Cardiac septum (tissue), 1 donor: ENCODE measurements around the gene CAP2. TPM values are rescaled to one million over a fixed set of nuclear protein-coding genes. Genes with fewer than 3 reads are reported as not detected.
"Not testable (repeated sequence)": the region's sequence is repeated elsewhere in the genome, so short reads cannot be mapped to it uniquely, and the experiment has no call there.

Experiments
- DNase-seq: peaks from one replicate; pipeline ENCODE4 v3.0.0-alpha.2; 2020; ENCODE audit warnings: low spot score
- intact Hi-C: fragments of 100-400 bp; cut with DNase I; formaldehyde crosslinking; loops from one replicate; pipeline ENCODE4 v1.14.0; 2022
- total RNA-seq: library from RNA; stranded (reverse); fragmentation: NEBNext Ultra II Directional; extraction: Animal tissue kit (Norgen Biotek cat#: 25700); gene quantifications from one replicate; pipeline ENCODE4 v1.2.1, GENCODE V29; 2021
- donor health status: DM: no; HTN: no; CAD: no.

CAP2 gene
- total RNA-seq, 1 donor from 2014 or later = 120 TPM

DNA sequence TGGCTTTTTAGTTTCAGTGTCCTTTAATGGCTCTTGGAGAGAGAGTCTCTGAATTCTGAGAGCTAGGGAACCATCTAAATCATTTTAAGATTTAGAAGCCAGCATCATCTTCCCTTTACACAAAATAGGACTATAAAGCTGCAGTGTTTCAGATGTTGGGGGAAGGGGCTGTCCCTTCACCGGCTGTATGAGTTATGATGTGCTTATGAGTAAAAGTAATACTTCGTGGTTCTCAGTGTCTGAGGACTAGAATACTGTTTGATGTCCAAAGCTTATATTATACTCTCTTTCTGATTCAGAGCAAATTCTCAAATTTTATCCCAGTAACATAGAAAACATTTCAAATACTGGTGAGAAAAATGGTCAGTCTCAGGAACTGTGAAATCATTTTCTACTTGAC, 143.2 kb downstream of the CAP2 start:
- intact Hi-C loops = no loop called here
- DNase-seq = no peak

DNA sequence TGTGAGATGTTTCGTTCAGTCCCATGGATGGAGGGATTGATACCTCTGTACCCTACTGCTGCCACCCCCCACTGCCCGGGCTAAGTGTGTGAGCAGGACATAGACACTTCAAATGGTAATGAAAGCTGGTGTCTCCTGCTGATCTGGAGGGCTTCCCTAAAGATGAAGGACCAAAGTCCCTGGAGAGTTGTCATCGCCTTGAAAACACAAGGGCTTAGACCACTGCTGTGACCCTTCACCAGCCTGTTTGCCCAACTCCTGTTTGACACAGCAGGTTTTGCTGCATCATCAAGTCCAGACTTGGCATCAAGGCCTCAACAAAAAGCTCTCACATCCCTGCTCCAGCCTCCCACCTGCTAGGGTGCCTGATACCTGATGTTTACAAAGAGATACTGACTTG, 148.8 kb downstream of the CAP2 start:
- intact Hi-C loops = no loop called here
- no peak for DNase-seq

DNA sequence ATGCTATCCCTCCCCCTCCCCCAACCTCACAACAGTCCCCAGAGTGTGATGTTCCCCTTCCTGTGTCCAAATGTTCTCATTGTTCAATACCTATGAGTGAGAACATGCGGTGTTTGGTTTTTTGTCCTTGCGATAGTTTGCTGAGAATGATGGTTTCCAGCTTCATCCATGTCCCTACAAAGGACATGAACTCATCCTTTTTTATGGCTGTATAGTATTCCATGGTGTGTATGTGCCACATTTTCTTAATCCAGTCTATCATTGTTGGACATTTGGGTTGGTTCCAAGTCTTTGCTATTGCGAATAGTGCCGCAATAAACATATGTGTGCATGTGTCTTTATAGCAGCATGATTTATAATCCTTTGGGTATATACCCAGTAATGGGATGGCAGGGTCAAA, 152.3 kb downstream of the CAP2 start:
- DNase-seq, intact Hi-C loops: not testable (repeated sequence)

DNA sequence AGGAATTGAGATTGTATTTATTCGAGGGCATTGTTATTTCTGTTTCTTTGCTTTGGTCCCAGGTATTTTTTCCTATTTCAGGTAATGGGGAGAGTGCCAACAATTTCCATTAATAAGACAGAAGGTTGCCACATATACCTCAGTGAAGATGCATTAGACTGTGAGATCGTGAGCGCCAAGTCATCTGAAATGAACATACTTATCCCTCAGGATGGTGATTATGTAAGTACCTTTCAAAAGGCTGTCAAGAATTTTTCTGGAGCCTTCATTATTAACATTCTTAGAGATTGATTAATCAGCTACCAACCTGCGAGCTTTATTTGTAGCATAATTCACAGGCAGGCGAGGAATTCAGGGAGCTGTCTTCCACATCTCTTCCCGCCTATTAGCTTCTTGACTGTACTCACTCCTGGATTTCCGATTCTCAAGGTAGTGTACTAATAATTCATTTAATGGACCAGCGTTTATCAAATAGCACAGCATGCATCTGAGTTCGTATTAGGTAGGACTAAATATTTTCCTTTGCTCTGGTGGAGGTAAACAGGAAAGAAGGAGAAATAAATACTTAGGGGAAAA, 158.1 kb downstream of the CAP2 start:
- DNase-seq = no peak
- intact Hi-C loops = no loop called here

DNA sequence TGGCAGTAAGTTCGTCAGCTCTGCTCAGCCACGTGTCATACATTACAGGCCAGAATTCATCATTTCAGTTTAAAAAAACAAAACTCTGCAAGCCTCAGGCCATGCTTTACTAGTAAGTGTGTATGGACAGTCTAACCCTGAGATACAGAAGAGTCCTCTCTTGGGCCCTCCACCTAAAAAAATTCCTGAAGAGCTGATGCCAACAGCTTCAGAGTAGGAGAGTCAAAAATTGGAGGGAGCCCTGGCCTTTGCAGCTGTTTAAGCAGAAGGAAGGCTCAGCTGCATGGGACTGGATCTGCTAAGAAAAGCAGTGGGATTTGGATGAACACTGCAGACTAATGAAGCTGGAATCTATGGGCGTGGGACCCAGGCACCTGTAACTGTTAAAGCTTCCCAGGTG, 159.5 kb downstream of the CAP2 start:
- intact Hi-C loops = no loop called here
- DNase-seq = no peak

DNA sequence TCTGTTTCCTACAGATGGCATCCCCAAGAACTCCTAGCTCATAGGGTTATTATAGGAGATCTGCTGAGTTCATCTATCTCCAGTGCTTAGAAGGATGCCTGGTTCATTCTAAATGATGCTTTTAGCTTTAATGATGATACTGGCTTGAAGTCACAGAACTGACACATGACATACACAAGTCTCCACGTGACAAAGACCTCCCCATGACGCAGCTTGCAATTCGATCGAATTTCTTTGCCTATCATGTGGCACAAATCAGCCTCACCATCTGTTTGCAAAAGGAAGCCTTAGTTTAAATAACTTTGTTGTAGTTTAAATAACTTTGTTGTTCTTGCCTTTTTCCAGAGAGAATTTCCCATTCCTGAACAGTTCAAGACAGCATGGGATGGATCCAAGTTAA, 162.6 kb downstream of the CAP2 start:
- no peak for DNase-seq
- intact Hi-C loops = no loop called here

DNA sequence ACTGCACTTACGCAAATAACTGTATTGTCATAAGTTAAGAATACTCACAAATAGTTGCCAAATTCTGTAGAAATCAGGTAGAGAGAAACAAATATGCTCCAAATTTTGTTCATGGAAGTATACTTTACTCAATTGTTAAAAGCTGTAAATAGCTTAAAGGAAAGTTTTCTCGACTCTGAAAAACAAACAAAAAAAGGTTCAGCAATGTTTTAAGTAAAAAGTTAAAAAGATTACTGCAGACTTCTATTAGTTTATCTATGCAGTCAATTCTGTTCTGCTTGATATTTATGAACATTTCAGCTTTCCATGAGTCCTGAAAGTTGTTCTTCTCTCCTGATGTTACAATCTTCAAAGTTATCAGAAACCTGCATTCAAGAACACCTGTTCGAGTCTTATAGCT, 169.2 kb downstream of the CAP2 start:
- intact Hi-C loops = no loop called here
- DNase-seq = no peak

DNA sequence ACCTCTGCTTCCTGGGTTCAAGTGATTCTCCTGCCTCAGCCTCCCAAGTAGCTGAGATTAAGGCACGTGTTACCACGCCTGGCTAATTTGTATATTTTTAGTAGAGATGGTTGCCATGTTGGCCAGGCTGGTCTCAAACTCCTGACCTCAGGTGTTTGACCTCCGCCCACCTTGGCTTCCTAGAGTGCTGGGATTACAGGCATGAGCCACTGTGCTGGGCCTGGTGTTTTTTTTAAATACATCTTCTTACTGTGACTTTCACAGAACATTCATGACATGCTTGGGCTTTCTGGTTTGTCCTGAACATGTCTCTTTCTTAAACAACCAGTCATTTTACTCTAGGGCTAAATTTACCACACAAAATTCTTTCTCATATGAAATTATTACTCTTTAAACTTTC, 172.0 kb downstream of the CAP2 start:
- intact Hi-C loops = no loop called here
- no peak for DNase-seq

DNA sequence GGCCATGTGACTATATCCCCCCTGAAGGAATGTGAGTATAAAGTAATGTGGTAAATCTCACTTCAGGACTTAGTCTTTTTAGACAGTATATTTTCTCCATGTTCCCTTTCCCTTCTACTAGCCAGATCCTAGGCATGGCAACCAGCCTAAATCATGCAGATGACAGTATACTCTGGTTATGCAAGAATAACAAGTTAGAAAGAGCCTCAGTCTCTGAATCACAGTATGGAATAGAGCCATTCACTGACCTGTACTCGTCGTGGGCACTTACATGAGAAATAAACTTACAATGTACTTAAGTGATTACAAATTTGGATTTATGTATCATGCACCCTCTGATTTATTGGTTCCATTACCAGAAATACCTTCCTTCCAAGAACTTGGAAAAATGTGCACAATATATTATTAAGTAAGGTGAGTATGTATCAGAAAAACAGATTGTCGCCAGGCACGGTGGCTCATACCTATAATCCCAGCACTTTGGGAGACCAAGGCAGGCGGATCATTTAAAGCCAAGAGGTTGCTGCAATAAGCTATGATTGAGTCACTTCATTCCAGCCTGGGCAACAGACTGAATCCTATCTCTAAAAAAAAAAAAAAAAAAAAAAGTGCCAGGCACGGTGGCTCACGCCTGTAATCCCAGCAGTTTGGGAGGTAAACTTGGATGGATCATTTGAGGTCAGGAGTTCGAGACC, 181.6 kb downstream of the CAP2 start:
- DNase-seq = no peak
- intact Hi-C loops = no loop called here

DNA sequence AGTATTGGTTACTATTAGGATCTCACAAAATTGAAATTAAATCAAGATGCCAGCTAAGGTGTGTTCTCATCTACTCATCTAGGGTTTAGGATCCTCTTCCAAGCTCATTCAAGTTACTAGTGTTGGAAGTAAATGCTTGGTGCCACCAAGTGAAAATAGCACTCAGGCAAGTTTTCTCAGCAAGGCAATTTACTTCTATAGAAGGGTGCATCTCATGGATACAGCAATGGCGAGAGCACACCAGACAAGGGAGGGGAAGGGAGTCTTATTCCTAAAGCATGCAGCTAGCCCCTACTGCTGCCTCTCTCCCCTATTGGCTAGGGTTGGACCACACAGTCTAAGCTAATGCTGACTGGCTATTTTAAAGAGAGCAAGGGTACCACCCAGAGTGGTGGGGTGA, 183.7 kb downstream of the CAP2 start:
- intact Hi-C loops = no loop called here
- no peak for DNase-seq

DNA sequence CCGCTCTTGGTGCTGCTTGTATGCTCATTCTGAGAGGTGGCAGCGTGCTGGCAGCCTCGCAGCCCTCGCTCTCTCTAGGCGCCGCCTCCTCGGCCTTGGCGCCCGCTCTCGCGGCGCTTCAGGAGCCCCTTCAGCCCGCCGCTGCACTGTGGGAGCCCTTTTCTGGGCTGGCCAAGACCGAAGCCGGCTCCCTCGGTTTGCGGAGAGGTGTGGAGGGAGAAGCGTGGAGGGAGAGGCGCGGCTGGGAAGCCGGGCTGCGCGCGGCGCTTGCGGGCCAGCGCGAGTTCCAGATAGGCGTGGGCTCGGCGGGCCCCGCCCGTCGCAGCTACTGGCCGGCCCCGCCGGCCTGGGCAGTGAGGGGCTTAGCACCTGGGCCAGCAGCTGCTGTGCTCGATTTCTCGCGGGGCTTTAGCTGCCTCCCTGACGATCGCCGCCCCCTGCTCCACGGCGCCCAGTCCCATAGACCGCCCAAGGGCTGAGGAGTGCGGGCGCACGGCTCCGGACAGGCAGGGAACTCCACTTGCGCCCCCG, 187.2 kb downstream of the CAP2 start:
- intact Hi-C loops = loop anchor here (5.0 kb wide), 3 partner anchors 113 to 293 kb away; no protein-coding TSS in a partner anchor
- no peak for DNase-seq

DNA sequence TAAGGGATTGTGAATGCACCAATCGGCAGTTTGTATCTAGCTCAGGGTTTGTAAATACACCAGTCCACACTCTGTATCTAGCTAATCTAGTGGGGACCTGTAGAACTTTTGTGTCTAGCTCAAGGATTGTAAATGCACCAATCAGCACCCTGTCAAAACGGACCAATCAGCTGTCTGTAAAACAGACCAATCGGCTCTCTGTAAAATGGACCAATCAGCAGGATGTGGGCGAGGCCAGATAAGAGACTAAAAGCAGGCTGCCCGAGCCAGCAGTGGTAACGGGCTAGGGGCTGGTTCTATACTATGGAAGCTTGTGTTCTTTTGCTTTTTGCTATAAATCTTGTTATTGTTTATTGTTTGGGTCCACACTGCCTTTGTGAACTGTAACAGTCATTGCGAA, 187.9 kb downstream of the CAP2 start:
- not testable (repeated sequence) for DNase-seq
- intact Hi-C loops = loop anchor here (5.0 kb wide), 3 partner anchors 114 to 294 kb away; no protein-coding TSS in a partner anchor

DNA sequence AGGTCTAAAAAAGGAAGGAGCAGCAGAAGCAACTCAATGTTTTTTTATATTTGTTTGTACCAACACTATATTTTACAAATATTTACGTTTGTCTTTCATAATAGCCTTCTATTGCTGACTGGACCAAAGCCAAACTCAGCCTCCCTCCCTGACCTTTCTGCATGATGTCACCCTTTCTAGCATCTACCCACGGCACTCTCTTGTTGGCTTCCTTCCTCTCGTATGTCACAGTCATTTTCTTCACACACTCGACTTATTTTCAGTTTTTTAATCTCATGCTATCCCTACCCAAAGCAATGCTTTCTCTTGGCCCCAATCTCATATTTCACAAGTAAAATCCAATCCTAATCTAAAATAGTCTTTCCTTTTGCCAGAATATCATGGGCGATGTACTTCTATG, 190.4 kb downstream of the CAP2 start:
- intact Hi-C loops = loop anchor here (2.0 to 5.0 kb wide), 4 partner anchors 117 to 427 kb away; no protein-coding TSS in a partner anchor
- no peak for DNase-seq

DNA sequence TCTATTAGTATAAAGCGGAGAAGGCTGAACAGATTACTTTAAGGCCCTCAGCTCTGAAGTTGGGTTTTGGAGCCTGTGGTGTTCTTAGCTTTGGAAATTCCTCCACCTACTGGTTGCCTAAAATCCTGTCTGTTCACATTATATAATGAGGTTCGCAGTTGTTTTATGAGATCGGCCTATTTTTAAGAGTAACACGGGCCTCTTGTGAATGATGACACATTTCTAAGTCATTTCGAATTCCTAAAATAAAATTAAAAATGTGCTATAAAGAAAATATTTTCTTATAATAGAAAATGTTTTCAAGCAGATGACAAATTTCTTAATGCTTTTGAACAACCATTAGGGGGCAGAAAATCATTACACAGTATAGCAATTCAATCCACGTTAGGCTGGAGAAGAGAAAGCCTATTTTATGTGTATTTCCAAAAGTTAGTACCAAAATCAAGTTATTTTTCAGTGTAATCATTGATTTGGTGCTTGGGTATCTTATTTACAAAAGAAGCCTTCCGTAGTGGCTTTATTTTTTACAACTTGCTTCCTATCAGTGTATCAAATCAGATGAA, 190.9 kb downstream of the CAP2 start:
- DNase-seq = no peak
- intact Hi-C loops = loop anchor here (2.0 to 5.0 kb wide), 4 partner anchors 117 to 428 kb away; no protein-coding TSS in a partner anchor

DNA sequence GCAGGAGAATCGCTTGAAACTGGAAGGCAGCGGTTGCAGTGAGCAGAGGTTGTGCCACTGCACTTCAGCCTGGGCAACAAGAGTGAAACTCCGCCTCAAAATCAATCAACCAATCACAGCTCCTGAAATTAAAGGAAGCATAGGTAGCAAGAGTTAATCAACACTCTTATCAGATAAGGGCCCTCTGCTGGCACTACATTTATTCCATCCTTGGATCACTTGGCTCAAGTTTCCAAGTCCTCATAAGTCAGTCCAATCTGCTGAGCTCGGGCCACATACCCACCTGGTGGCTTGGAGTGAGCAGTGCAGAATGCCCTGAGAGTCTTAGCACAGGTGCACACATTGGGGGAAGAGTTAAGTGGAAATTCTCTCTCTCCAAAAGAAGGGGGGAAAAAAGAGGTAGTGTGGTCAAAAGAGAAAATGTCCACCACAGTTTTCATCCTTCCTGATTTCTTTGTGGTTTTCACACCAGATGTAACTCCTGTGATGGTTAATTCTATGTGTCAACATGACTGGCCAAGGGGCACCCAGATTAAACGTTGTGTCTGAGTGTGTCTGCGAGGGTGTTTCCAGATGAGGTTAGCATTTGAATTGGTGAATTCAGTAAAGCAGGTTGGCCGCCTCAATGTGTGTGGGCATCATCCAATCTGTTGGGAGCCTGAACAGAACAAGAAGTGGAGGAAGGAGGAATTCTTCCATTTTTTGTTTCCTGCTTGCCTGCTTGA, 192.5 kb downstream of the CAP2 start:
- DNase-seq = no peak
- intact Hi-C loops = loop anchor here (2.0 kb wide), 1 partner anchor 429 kb away; no protein-coding TSS in a partner anchor

DNA sequence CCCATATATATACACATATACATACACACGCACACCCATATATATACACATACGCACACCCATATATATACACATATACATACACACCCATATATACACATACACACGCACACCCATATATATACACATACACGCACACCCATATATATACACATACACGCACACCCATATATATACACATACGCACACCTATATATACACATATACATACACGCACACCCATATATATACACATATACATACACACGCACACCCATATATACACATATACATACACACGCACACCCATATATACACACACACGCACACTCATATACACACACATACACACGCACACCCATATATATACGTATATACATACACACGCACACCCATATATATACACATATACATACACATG, 193.2 kb downstream of the CAP2 start:
- DNase-seq, intact Hi-C loops: not testable (repeated sequence)

DNA sequence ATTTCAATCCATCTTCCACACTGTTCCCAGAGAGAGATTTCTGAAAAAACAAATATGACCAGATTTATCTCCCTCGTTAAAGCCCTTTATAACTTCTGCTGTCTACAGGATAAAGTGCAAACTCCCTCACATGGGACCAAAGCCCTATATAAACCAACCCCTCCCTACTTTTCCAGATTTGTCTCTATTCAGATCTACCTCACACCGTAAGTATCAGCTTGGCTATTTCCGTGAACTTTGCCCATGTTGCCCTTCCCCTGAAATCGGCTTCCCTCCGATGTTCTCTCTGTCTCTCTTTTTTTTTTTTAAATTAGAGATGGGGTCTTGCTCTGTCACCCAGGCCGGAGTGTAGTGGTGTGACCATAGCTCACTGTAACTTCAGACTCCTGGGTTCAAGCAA, 194.6 kb downstream of the CAP2 start:
- no peak for DNase-seq
- intact Hi-C loops = no loop called here

DNA sequence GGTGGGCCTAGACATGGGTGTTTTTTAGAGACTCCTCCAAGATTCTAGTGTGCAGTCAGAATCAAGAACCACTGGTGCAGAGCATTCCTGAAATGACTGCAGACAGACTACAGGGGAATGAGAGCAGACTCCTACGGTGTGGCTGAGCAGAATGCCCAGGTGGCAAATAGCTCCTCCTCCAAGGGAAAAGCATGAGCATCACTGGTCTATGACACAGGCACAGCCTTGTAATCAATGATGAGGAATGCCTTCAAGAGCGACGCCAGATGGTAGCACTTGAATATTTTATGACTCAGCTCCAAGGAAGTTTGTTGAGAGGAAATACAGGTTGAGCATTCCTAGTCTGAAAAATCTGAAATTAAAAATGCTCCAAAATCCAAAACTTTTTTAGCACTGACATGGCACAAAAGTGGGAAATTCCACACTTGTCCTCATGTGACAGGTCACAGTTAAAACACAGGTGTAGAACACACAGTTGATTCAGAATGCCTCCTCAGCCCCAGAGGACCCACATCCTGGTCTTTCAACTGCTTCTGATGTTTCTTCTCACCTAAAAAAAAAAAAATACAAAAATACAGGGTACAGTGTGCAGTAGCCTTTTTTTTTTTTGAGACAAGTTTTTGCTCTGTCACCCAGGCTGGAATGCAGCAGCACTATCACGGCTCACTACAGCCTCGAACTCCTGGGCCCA, 196.2 kb downstream of the CAP2 start:
- intact Hi-C loops = no loop called here
- DNase-seq = no peak

DNA sequence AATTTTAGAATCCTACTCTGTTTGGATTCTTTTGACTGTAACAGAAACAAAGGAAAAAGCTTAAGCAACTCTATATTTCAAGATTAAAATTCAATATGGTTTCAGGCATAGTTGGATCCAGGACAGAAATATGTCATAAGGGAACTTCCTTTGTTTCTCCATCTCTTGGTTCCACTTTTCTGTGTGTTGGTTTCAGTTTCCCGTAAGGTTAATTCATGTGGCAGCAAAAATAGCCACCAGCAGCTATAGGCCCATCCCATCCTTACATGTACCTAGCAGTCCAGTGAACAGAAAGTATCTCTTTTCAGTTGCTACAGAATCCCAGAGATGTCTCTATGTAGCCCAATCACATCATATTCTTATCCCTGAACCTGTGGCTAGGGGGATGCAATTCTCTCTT, 197.9 kb downstream of the CAP2 start:
- DNase-seq = no peak
- intact Hi-C loops = no loop called here

DNA sequence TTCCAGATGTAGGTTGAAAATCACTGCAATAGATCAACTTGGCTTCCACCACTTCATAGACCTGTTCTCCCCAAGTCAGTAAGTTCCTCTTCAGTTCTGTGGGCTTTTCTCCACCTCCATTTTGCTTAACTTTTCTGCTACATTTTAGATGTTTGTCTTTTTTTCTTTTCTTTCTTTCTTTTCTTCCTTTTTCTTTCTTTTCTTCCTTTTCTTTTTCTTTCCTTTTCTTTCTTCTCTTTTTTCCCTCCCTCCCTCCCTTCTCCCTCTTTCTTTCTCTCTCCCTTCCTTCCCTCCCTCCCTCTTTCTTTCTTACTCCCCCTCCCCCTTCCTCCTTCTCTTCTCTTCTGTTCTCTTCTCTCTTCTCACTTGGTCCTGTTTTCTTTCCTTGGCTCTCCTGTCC, 199.9 kb downstream of the CAP2 start:
- intact Hi-C loops = no loop called here
- DNase-seq = no peak
